Measurements from ENCODE around the gene CD248.

The CD248 gene

DNA sequence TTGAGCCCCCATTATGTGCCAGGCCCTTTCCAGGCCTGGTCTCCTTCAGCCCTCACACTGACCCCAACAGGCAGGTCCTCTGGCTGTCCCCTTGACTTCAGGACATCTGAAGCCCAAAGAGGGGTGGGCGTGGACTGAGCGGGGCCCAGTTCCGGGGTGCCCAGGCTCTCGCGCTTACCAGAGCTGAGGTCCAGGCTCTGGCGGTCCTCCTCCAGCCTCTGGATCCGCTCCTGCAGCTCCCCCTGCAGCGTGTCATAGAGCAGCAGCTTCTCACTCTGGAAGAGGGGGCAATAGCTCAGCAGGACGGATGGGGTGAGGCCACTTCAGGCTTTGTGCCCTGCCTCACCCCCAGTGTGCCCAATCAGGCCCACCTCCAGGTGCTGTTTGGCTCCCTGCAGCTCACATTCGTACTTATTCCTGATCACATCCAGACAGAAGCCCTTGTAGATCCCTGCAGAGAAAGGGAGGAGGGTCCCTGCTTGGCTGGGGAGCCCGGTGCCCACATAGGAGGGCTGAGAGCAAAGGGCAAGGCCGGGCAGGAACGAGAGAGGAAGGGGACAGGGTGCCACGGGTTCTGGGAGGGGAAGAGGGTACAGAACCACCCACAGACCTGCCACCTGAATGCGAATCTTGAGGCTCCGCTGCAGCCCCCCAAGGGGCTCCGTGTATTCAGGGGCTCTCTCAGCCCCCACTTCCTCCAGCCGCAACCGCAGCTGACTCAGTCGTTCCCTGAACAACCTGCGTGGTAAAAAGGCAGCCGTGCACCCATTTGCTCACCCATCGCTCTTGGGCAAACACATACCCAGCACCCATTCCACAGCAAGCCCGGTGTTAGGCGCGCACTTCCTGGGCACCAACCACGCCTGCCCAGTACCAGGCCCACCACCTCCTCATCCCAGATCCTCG lies 24.0 kb upstream of the CD248 start:
- DNase-seq = no peak

DNA sequence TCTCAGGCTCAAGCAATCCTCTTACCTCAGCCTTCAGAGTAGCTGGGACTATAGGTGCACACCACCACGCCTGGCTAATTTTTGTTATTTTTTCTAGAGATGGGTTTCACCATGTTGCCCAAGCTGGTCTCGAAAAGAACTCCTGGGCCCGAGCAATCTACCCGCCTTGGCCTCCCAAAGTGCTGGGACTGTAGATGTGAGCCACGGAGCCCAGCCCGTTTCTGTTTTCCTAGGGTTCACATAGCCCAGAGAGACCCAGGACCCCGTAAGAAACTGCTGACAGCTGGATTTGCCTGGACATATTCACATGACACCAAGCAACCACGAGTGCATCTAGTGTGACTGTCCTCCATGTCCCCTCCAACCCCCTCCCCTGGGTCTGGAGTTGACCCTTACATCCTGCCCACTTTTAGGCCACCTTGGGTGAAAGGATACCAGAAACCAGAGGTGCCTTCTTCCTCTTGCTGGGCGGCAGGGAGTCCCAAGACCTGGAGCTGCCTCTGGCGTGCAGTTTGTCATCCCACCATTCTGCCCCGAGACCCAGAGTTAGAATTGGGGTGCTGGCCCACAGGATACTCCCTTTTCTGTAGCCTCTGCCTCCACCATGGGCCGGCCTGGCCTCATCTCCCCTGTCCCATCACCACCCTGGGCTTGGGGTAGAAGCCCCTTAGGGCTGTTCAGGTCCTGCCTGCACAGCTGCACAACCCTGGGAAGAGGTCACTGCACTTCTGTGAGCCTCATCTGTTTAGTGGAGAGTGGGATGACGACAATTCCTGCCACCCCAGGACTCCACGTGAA lies 23.0 kb upstream of the CD248 start:
- DNase-seq = no peak

DNA sequence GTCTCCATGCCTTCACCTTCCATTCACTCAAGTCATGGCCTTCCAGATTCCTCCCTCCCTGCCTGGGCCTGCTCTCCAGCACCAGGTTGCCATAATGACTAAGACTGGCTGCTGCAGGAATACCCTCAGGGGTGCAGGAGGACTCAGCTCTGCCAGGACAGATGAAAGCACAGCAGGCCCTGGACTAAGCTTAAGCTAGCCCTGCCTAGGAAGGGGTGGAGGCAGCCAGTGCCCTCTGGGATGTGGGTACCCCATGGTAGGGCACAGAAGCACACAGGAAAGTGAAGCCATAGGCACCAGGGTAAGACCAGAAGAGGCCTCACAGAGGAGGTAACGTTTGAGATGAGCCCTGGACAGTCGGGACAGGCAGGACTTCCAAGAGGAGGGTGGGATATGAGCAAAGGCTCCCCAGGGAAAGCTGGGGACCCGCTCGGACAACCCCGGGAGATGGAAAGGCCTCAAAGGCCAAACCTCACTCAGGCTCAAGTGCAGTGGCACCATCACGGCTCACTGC lies 22.4 kb upstream of the CD248 start:
- no peak for DNase-seq

DNA sequence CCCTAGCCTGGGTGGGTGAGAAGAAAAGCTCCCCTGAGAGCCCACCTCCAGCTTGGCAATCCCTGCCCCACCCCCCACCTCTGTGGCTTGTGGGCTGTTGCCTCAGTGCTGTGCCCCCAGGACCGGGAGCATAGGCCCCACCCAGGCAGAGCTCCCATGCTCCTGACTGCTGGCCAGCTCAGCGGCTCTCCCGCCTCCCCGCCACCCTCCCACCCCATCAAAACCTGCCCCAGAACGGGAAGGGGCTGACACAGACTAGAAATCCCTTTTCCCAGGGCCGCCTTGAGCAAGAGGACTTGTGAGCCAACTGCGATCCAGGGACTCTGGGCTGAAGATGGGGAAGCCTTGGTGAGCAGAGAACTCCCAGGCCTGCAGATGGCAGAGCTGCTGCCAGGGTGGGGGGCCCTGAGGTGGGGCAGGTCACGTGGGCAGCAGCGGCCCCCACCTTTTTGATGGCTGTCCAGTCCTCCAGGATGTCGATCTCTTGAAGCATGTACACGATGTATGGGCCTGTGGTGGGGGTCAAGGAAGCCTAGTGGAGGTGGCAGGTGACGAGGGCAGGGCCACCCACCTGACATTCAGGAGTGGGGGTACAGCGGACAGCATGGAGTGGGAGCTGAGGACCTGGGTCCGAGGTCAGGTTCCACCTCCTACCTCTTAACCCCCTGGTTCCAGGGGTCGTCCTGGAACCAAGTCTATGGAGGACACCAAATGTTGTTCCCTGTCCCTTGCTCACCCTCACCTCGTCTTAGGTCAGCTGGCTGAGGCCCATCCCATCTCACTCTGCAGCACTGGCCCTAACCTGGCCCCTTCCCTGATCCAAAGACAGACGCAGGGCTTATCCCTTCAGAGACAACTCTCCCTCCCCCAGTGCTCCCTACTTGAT lies 21.7 kb upstream of the CD248 start:
- DNase-seq = no peak

DNA sequence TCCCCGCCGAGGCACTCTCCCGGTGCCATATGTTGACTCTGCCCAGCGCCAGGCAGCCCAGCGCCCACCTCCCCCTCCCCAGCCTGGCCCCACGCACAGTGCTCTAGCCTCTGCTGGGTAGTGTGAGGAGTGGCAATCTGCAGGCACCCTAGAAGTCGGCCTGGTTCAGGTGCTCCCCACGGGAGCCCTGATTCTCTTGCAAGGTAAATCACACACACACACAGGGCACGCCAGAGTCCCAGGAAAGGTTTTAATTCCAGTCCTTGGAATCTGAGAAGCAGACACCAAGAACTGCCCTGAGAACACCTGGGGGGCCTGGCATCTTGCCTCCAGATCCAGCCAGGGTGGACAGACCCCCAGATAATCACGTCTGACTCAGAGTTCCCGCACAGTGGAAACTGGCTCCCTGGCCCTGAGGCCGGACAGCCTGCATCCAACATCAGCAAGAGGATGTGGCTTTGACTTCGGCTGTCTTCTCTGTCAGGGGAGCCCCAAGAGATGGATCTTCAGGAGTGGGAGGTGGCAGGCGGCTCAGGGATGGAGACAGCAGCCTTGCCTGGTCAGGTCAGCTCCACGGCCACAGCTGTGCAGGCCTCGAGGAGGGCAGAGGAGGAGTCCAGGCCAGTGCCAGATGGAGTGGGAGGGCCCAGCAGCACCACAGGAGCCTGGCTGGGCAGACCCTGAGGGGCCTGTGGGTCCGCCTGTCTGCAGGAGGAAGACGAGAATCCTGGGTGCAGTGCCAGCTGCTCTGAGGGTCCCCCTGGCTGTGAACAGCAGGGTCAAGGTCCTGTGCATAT lies 20.5 kb upstream of the CD248 start:
- DNase-seq = no peak

DNA sequence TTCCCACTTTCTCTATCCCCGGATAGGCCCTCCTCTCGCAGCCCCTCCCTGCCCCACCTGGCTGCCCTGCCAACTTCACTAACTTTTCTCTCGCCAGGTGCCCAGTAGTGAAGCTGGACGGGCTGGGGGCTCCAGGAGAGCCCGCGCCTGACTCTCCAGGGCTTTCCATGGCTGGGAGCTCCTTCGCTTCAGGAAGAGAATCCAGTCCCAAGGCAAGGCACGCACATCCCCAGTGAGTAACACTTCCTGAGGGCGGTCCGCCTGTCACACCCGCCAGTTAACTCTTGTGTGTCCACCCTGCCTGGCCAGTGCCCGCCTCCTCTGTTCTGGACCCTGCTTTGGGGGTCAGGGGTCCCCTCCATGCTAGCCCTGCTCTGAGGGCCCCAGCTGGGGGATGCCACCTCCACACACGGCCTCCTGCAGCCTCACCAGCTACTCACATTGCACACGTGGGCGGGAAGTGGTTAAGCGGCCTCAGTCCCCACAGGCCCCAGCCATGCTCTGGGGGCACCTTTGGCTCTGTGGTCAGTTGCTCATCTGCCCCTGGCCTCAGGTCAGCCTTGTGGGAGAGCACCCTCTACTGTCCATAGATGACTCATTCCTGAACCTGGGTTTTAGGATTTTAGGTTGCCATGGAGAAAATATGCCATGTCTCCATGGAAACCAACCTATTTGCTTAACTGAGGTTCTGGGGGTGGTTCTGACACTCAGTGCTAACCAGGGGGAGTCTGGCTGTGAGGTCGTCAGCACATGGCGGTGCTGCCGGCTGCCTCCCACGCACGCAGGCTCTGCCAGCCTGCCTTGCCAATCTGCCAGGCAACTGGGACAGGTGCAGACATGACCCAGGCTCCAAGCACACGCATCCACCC lies 19.6 kb upstream of the CD248 start, which contains the start of gene RIN1:
Gene RIN1, minus strand, starts transcription at position 201 of the 869 bp plus-strand sequence. Its CDS starts 32 bp downstream, at position 169.
- peak; percentile 64 for DNase-seq

DNA sequence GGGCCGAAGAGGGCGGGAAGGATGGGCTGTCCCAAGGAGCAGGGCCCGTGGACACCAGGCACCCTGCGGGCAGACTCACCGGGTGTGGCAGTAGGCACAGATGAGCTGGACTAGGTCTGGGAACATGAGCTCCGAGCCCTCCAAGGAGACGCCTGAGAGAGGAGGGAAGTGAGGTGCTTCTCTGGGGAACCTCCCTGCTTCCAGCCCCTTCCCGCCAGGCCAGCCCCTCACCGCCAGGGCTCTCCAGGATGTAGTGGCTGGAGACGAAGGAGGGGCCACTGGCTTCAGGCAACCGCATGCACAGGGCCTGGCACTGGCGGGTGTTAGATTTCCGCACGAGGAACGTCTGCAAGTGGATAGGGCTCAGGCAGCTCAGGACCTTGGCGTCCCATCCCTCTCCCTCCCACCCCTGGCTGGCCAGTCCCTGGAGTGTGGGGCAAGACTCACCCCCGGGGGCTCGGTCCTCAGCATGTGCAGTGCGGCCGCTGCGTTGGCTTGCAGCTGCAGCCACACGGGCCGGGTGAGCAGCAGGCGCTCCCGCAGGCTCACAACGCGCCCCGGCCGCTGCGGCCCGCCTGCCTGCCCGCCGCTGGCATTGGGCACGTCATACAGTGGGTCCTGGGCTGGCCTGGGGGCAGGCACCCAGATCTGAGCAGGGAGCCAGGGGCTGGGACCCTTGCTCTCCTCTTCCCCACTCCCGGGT lies 18.8 kb upstream of the CD248 start:
- DNase-seq = no peak

DNA sequence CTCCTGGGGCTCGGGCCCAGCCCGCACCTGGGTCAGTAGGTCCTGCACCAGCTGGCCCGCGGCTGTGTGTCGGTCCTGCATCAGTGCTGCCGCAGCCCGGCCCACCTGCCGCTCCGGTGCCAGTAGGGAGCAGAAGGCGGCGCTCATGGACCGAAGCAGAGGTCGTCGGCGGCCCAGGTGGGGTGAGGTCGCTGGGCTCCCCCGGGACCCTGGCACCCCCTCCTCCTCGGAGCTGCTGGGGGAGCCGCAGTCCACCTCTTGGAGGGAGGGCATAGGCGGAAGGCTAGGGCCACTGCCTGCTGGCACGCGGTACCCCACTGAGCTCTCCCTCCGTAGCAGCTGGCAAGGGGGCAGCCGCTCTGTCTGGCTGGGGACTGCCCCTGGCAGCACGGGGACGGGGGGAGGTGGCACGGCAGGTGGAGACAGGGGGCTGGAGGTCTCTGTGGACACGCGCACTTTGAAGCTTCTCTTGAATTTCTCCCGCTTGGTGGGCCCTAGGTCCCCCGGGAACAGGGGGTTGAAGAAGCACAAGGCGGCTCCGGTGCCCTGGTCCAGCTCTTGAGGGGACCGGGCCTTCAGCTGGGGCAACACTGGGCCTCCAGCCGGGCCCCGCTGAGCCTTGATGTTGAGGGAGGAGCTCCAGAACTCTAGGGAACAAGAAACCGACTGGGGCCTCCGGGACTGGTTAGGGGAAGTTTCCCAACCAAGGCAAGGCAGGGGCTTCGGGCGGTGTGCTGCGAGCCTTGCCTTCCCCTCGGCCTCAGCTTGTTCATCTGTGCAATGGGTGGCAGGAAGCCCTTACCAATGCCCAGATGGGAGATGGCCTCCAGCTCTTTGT lies 18.0 kb upstream of the CD248 start:
- DNase-seq = no peak

DNA sequence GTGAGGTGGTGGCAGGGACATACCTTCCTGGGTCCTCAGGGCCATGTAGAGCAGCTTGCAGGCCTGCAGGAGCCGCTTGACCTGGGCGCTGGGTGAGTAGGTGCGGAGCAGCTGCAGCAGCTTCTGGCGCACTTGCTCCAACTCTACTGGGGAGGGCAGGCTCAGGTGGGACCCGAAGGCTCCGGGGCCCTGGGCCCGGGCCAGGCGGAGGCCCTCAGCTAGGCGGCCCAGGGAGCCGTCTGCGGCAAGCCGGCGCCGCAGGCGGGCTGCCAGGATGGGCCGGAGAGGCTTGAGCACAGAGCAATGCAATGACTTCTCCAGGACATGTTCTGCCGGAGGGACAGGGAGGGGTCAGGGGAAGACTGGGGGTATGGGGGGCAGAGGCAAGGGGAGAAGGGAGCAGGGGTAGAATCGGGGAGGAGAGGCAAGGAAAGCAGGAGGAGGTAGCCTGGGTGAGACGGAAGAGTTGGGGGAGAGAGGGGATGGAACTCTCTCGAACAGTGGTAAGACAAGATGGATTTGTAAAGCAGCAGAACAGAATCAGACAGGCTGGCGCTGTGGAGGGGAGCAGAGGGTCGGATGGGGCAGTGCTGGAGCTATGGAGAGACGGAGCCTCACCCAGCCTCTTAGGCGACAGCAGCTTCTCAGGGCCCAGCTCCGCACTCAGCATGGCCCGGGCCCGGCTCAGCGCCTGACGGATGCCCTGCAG lies 17.2 kb upstream of the CD248 start:
- no peak for DNase-seq

DNA sequence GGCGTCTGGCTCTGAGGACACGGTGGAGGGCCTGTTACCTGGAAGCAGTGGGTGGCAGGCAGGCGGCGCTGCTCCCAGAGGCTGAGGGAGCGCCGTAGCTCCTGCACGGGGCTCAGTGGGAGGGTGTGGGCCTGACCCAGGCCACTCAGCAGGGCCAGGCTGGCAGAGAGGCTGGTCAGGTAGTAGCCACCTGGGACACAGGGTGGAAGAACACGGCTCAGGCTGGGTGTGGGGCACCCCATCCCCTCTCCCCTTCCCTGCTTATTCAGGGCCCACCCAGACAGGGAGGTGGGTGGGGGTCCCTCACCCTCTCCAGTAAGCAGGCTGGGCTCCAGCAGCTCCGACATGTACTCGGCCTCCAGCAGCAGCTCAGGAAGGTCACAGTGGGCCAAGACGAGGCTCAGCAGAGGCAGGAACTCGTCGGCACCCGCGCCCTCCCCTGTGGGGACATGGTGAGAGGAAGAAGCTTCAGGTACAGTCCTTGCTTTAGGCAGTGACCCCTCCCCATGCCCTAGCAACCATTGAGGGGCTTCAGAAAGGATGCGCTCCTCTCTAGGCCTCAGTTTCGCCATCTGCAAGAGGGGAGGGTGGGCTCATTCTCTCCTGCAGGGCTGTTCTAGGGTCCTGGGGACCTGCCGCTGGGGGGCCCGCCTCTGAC lies 16.5 kb upstream of the CD248 start:
- DNase-seq = no peak

DNA sequence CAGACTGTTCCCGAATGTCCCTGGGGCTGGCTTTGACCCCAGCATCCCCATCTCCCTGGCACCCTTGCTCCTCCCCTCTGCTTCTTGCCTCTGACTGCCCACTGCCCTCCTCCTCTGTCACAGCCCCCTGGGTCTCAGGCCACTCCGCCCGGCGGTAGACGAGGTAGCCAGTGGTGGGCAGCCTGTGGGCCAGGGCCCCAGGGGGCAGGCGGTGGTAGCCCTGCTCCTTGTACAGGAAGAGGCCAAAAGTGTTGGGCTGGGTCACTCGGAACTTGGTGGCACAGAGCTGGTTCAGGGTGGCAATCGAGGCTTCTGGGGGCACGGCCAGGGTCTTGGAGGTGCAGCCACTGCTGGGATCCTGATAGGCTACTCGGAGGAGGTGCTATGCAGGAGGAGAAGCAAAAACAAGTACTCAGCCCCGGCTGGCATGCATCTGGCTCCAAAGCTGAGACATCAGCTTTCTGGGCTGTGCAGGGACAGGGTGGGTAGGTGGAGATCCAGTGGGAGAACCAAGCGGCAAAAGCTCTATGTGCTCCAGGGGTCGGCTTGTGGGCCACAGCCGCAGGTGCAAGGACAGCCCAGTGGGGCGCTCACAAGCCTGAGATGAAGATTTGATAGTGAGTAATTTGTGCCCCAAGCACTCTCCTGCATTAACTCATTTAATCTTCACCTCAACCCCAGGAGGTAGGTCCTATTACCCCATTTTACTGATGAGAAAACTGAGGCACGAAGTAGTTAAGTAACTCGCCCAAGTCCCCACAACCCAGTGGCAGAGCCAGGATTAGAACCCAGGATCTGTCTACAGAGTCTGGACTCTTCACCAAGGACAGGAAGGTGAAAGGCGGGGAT lies 15.8 kb upstream of the CD248 start:
- DNase-seq = no peak

DNA sequence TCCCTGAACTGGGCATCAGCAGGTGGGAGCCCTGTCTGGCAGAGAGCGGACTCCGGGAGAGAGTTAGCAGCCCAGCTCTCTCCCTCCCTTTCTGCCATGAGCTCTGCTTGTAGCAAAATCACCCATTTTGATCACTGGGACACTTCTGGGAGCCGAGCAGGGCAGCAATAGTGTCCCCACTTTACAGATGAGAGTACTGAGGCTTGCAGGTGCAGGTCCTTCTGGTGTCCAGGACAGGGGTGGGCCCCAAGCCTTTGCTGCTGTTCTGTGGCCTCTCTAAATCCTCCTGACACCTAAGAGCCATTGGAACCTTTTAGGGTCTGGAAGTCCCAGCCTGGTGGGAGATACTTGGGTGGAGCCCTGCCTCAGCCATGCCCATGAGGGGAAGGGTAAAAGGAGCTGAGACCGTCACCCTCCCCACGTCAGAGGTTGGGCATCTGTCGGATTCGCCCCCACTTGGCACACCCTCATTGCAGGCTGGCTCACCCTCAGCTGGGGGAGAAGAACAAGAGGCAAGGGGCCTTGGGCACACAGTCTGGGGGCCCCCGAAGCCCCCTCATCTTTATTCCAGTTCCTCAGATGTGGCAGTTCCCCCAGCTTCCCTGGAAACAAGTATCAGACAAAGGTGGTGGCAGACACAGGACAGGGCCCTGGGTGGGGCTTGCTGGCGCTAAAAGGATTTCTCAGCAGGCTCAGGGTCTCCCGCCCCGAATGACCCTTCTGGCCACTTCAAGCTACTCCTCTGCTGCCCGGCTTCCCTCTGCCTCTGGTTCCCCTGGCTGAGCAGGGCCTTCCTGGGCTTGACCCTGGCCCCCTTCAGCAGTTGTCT lies 14.9 kb upstream of the CD248 start:
- no peak for DNase-seq

DNA sequence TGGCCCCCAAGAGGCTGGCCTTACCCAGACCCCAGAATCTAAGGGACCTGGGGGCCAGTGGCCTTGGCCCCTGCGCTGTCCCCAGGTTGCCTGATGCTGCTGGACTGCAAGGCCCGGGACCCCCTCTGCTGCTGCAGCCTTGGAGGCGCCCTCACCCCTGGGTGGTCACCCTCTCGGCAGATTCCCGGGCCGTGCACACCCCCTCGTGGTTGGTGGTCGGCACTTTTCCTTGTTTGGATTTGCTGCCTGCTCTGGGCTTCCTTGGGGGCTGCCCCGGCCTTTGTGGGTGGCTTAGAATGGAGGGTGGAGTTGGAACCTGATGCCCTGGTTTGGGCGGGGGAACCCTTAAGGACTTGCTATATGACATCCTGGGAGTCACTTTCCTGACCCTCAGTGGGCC lies 14.1 kb upstream of the CD248 start:
- DNase-seq = no peak

DNA sequence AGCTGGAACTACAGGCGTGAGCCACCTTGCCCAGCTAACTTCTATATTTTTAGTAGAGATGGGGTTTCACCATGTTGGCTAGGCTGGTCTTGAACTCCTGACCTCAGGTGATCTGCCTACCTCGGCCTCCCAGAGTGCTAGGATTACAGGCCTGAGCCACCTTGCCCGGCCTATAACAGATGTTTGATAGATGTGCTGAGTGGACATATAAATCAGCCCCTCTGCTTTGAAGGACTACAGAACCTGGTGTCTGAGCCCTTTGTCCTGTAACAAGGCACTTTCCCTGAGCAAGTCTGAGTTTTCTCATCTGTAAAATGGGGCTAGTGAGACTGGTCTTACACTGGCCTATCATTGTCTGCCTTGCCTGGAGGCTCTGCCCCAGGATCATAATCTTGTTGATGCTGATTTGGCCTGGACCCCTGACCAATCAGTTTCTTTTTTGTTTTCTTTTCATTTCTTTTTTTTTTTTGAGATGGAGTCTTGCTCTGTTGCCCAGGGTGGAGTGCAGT lies 12.4 kb upstream of the CD248 start:
- DNase-seq = no peak

DNA sequence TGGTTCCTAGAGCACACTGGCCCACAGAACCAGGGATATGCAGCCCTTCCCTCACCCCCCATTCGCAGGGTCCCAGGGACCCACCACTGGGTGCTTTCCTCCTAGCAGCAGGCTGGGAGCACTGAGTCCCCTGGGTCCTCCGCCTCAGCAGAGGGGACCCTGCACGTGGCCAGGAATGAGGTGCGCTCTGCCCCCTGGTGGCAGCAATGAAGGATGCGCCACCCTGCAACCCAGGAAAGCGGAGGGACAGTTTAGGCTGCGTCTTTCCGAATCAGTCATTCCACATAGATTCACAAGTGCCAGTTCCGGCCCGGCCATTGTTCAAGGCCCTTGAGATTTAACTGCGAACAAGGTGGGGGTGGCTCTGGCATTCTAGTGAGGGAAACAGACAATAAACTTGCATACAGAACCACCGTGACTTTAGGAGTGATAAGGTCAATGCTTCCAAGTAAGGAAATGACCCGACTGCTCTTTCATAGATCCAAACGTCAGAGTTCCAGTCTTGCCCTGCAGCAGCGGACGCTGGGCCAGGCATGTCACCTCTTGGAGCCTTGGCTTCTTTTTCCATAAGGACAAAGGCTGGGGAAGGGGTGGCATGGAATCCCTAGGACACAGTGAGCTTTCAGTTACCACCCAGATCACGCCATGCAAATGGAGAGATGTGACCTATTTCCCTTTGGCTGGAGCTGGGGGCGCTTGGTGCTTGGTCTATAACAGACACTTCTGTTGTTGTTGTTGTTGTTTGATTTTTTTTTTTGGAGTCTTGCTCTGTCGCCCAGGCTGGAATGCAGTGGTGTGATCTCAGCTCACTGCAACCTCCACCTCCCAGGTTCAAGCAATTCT lies 11.7 kb upstream of the CD248 start:
- peak; percentile 85 for DNase-seq

Measured in CD4-positive, alpha-beta T cell treated with Interleukin-17A for 1 hour (primary cell).